Tibial nerve (tissue), 4 donors: ENCODE data around the gene ERBB2. TPM values are rescaled to one million over a fixed set of nuclear protein-coding genes. Genes with fewer than 3 reads are reported as not detected.

ENCODE experiments used
- DNase-seq, 2 donors: peaks; one replicate each; pipeline ENCODE4 v3.0.0-alpha.2; 2019; ENCODE audit warnings: low spot score in 2 of 2
- H3K27ac ChIP-seq, 4 donors: fragments of 200-600 bp; sonication (generic) in 3 of 4; one replicate each; pipeline ENCODE4 v1.5.1; 2017 to 2019; ENCODE audit warnings: mild to moderate bottlenecking in 1 of 4
- H3K27me3 ChIP-seq, 2 donors: fragments of 200-600 bp; sonication (generic) in 1 of 2; one replicate each; pipeline versions ENCODE4 v1.5.1 to v1.6.0; 2017 to 2019
- H3K36me3 ChIP-seq, 3 donors: fragments of 200-600 bp; sonication (generic); one replicate each; pipeline ENCODE4 v1.5.1; 2018 to 2019
- H3K4me1 ChIP-seq, 4 donors: fragments of 200-600 bp; sonication (generic) in 3 of 4; one replicate each; pipeline ENCODE4 v1.5.1; 2017 to 2019
- H3K4me3 ChIP-seq, 4 donors: fragments of 200-600 bp; sonication (generic) in 3 of 4; one replicate each; pipeline ENCODE4 v1.5.1; 2017 to 2019; ENCODE audit warnings: mild to moderate bottlenecking in 1 of 4, moderate library complexity in 1 of 4
- H3K9me3 ChIP-seq, 4 donors: fragments of 200-600 bp; sonication (generic) in 3 of 4; one replicate each; pipeline ENCODE4 v1.5.1; 2017 to 2019
- CTCF ChIP-seq, 5 experiments: fragments of 200-600 bp in 3 of 5; fragments of 450-650 bp in 2 of 5; sonication (generic) in 3 of 5; IDR thresholded peaks; one replicate each; pipeline ENCODE4 v1.5.1; 2016 to 2019; ENCODE audit warnings: antibody characterized with exemption in 5 of 5, mild to moderate bottlenecking in 3 of 5, moderate library complexity in 2 of 5
- EP300 ChIP-seq, 2 donors: sonication (generic); formaldehyde crosslinking; IDR thresholded peaks; one replicate each; pipeline ENCODE4 v1.6.1; 2017; ENCODE audit warnings: antibody characterized with exemption in 2 of 2, mild to moderate bottlenecking in 1 of 2
- POLR2A ChIP-seq, 2 donors: fragments of 450-650 bp; IDR thresholded peaks; one replicate each; pipeline ENCODE4 v1.6.1; 2017; ENCODE audit warnings: antibody characterized with exemption in 2 of 2, mild to moderate bottlenecking in 2 of 2, moderate library complexity in 2 of 2
- WGBS, 2 donors: methylation state at CpG; one replicate each; pipeline ENCODE4 v1.1.5; 2018; 5-methylcytosine and 5-hydroxymethylcytosine counted together
- total RNA-seq, 4 donors: library from RNA; depleted of rRNA; stranded (reverse); fragments of >200 nt; gene quantifications; one replicate each; pipeline ENCODE4 v1.1.0, GENCODE V29; 2016

ERBB2 gene
- total RNA-seq, 4 donors from 2014 or later, result 101 to 131 (median 114) TPM

- H3K4me1 ChIP-seq, result peaks cover 0 to 18% (median 15%) of the 10 kb centered on the region in 4 donors
- no peak for DNase-seq
- no peaks in the 10 kb centered on the region for H3K27me3 ChIP-seq
- TF ChIP-seq EP300 (IDR thresholded peaks at IDR 0.05), result no peak
- TF ChIP-seq POLR2A (IDR thresholded peaks at IDR 0.05), result no peak
- TF ChIP-seq CTCF (IDR thresholded peaks at IDR 0.05), result no peak
- peak overlapping the region; percentile 51 to 86 (median 68) for H3K4me3 ChIP-seq
- no peaks in the 10 kb centered on the region for H3K9me3 ChIP-seq
- H3K27ac ChIP-seq, result peak overlapping the region; percentile 71 to 95 (median 88)
- peaks cover 0 to 25% (median 0%) of the 10 kb centered on the region in 3 donors for H3K36me3 ChIP-seq
- 17 to 18% methylated on average over 6 of the region's 6 CpGs for WGBS, 2 donors
These were observed 11.4 kb upstream of the ERBB2 start for GRCh38 chr17:39688475-39688835.

- TF ChIP-seq EP300 (IDR thresholded peaks at IDR 0.05) (no peak), CTCF (IDR thresholded peaks at IDR 0.05) (no peak), POLR2A (IDR thresholded peaks at IDR 0.05) (no peak)
- peaks cover 0 to 20% (median 0%) of the 10 kb centered on the region in 3 donors for H3K36me3 ChIP-seq
- no peaks in the 10 kb centered on the region for H3K9me3 ChIP-seq
- 28 to 35% methylated on average over 3 of the region's 3 CpGs for WGBS, 2 donors
- no peak overlapping the region for H3K27ac ChIP-seq
- H3K4me1 ChIP-seq, result peaks cover 0 to 18% (median 15%) of the 10 kb centered on the region in 4 donors
- no peaks in the 10 kb centered on the region for H3K27me3 ChIP-seq
- H3K4me3 ChIP-seq, result peak overlapping the region in 2 of 4 donors; percentile 51 to 67
- no peak for DNase-seq
These were observed 10.9 kb upstream of the ERBB2 start for GRCh38 chr17:39688945-39689344.

GRCh38 chr17:39694593-39694992 lies 5.3 kb upstream of the ERBB2 start:
- H3K4me1 ChIP-seq, result peaks cover 0 to 28% (median 0%) of the 10 kb centered on the region in 4 donors
- WGBS, 2 donors, result 69 to 78% methylated on average over 5 of the region's 5 CpGs
- TF ChIP-seq POLR2A (IDR thresholded peaks at IDR 0.05) (no peak), EP300 (IDR thresholded peaks at IDR 0.05) (no peak), CTCF (IDR thresholded peaks at IDR 0.05) (no peak)

GRCh38 chr17:39695089-39695474 lies 4.8 kb upstream of the ERBB2 start:
- peaks cover 0 to 29% (median 0%) of the 10 kb centered on the region in 4 donors for H3K4me1 ChIP-seq
- H3K4me3 ChIP-seq, result no peak overlapping the region
- peak overlapping the region; percentile 12 to 87 (median 68) for H3K27ac ChIP-seq
- H3K36me3 ChIP-seq, result peaks cover 0 to 6% (median 0%) of the 10 kb centered on the region in 3 donors
- H3K9me3 ChIP-seq, result no peaks in the 10 kb centered on the region
- DNase-seq, result no peak
- TF ChIP-seq EP300 (IDR thresholded peaks at IDR 0.05) (no peak), POLR2A (IDR thresholded peaks at IDR 0.05) (no peak), CTCF (IDR thresholded peaks at IDR 0.05) (no peak)
- no peaks in the 10 kb centered on the region for H3K27me3 ChIP-seq
- 81 to 83% methylated on average over 2 of the region's 2 CpGs for WGBS, 2 donors

More at GRCh38 chr17:39694593-39694992, 5.3 kb upstream of the ERBB2 start:
- H3K9me3 ChIP-seq, result no peaks in the 10 kb centered on the region
- no peak overlapping the region for H3K4me3 ChIP-seq
- DNase-seq, result no peak
- H3K36me3 ChIP-seq, result peaks cover 0 to 6% (median 0%) of the 10 kb centered on the region in 3 donors
- peak overlapping the region in 3 of 4 donors; percentile 48 to 87 (median 87) for H3K27ac ChIP-seq
- no peaks in the 10 kb centered on the region for H3K27me3 ChIP-seq

GRCh38 chr17:39696731-39697130 lies 3.1 kb upstream of the ERBB2 start:
- WGBS, 2 donors, result 73 to 76% methylated on average over 5 to 6 of the region's 6 CpGs
- peak overlapping the region in 3 of 4 donors; percentile 1 to 87 (median 14) for H3K27ac ChIP-seq
- H3K9me3 ChIP-seq, result no peaks in the 10 kb centered on the region
- no peaks in the 10 kb centered on the region for H3K27me3 ChIP-seq
- H3K4me1 ChIP-seq, result peaks cover 0 to 39% (median 5%) of the 10 kb centered on the region in 4 donors
- TF ChIP-seq EP300 (IDR thresholded peaks at IDR 0.05) (no peak), CTCF (IDR thresholded peaks at IDR 0.05) (no peak), POLR2A (IDR thresholded peaks at IDR 0.05) (no peak)
- H3K36me3 ChIP-seq, result peaks cover 0 to 6% (median 0%) of the 10 kb centered on the region in 3 donors
- DNase-seq, result no peak
- no peak overlapping the region for H3K4me3 ChIP-seq
